ENCODE results near the gene ZSCAN10. TPM values are rescaled to one million over a fixed set of nuclear protein-coding genes. Genes with fewer than 3 reads are reported as not detected.

ZSCAN10 gene
- total and polyA plus RNA-seq, 9 of the 15 experiments (the other 6 are each of a cell fraction or from before 2014, with no cell fraction given), result 0.22 TPM; not detected in 8

GRCh38 chr16:3129137-3130131 lies 30.3 kb upstream of the ZSCAN10 start:
- in situ Hi-C loops (cut with MboI), result no loop called here
- H3K27ac ChIP-seq (ENCODE audit: extremely low read depth, low read depth, low read length), result peak overlapping the region; percentile 40
- TF ChIP-seq ERF (CRISPR knock-in tag; IDR thresholded peaks at IDR 0.05) (0 out of 2 replicates have a peak, but pooled peaks have one; percentile 18), RBM15 (IDR thresholded peaks at IDR 0.05; ENCODE audit: insufficient read depth, low read length) (no peak), ZBTB33 (CRISPR knock-in tag; IDR thresholded peaks at IDR 0.05) (peak; percentile 67), CREM (IDR thresholded peaks at IDR 0.05; ENCODE audit: low read depth) (peak; percentile 64; the same call in 1 of the 2 replicates), SMAD2 (IDR thresholded peaks at IDR 0.05; ENCODE audit: low read depth, low read length) (no peak), ZNF41 (CRISPR knock-in tag; conservative IDR thresholded peaks at IDR 0.05) (no peak), SMC3 (conservative IDR thresholded peaks at IDR 0.05; ENCODE audit: insufficient read depth, low read depth, low read length) (peak; percentile 60; the same call in 1 of the 2 replicates), VEZF1 (CRISPR knock-in tag; IDR thresholded peaks at IDR 0.05) (peak; percentile 30; the same call in 1 of the 2 replicates), DPF2 (IDR thresholded peaks at IDR 0.05) (0 out of 2 replicates have a peak, but pooled peaks have one; percentile 10), TARDBP (IDR thresholded peaks at IDR 0.05) (no peak), ZNF655 (CRISPR knock-in tag; IDR thresholded peaks at IDR 0.05) (0 out of 2 replicates have a peak, but pooled peaks have one; percentile 47), E2F8 (IDR thresholded peaks at IDR 0.05; ENCODE audit: low read depth, partially characterized antibody) (peak; percentile 69)

More at GRCh38 chr16:3129137-3130131, 30.3 kb upstream of the ZSCAN10 start:
- H3K9me3 ChIP-seq (replicated peaks; ENCODE audit: control insufficient read depth, insufficient read depth, low read depth, low read length), result no peaks in the 10 kb centered on the region
- DNase-seq (ENCODE audit: extremely low read depth in 1 of 4, low spot score in 3 of 4) (peak in 3 of 4 experiments; percentile 37 to 91 (median 49)), FAIRE-seq (peak; percentile 88), ATAC-seq (peak; percentile 77)
- POLR2A ChIA-PET, result interaction anchor here (0.5 to 2.9 kb wide), 15 partner anchors 8 to 306 kb away, joined by 3 to 17 read pairs (median 4); partner anchors contain the start of genes IL32 and ZSCAN10
- intact Hi-C loops (cut with micrococcal nuclease), result loop anchor here (1.0 kb wide), 2 partner anchors 37 to 70 kb away; no protein-coding TSS in a partner anchor
- peaks cover 19% of the 10 kb centered on the region for H3K36me3 ChIP-seq (ENCODE audit: control insufficient read depth, insufficient read depth, low read length)
- H3K9ac ChIP-seq (ENCODE audit: insufficient read depth in 1 of 2, low read depth in 2 of 2, low read length in 2 of 2), result peak overlapping the region; percentile 55 to 88
- no peaks in the 10 kb centered on the region for H3K27me3 ChIP-seq (ENCODE audit: control insufficient read depth in 2 of 2, insufficient read depth in 2 of 2, low read length in 2 of 2)
- peak overlapping the region; percentile 40 for H3K4me3 ChIP-seq
- no TSS peak for BruUV-seq (replicated peaks)
- H3K79me2 ChIP-seq (ENCODE audit: control insufficient read depth, insufficient read depth, low read length), result peaks cover 18% of the 10 kb centered on the region
- peaks cover 15 to 24% of the 10 kb centered on the region in 2 experiments; a peak in 4 of 5 replicates for H3K4me1 ChIP-seq (replicated peaks in 1 of 2; ENCODE audit: control insufficient read depth in 2 of 2, insufficient read depth in 2 of 2, low read length in 2 of 2)
- CTCF ChIA-PET (ENCODE audit: low intra/inter-chr PET ratio), result interaction anchor here (0.7 to 2.7 kb wide), 5 partner anchors 21 to 71 kb away, joined by 4 to 20 read pairs (median 9); no protein-coding TSS in a partner anchor
- peak overlapping the region; percentile 76 for H2AFZ ChIP-seq (ENCODE audit: low read depth, low read length)
- no peaks in the 10 kb centered on the region for H4K20me1 ChIP-seq (replicated peaks; ENCODE audit: control insufficient read depth, insufficient read depth, low read length)
- peak overlapping the region; percentile 92 for H3K4me2 ChIP-seq (ENCODE audit: insufficient read depth, low read length)
- H3K9me1 ChIP-seq (ENCODE audit: control insufficient read depth, insufficient read depth, low read length), result no peaks in the 10 kb centered on the region
- 12% methylated on average over 28 of the region's 28 CpGs for WGBS (ENCODE audit: insufficient coverage, low coverage, missing lambda C conversion rate)
